ENCODE data around the gene CCDC121.
"Not testable (repeated sequence)": the region's sequence is repeated elsewhere in the genome, so short reads cannot be mapped to it uniquely, and the experiment has no call there.

The CCDC121 gene

GRCh38 chr2:27634291-27634690, 5.5 kb upstream of the CCDC121 start:
- DNase-seq: no peak

- DNase-seq: not testable (repeated sequence)
Observed at GRCh38 chr2:27630257-27630656, 1.4 kb upstream of the CCDC121 start.

GRCh38 chr2:27627963-27628766, 647 bp downstream of the CCDC121 start:
- DNase-seq: no peak

- DNase-seq: not testable (repeated sequence)
Observed at GRCh38 chr2:27626921-27627320, 1.9 kb downstream of the CCDC121 start.

- not testable (repeated sequence) for DNase-seq
Observed at GRCh38 chr2:27626323-27626722, 2.5 kb downstream of the CCDC121 start.

GRCh38 chr2:27624943-27625342, 3.9 kb downstream of the CCDC121 start:
- DNase-seq: no peak

GRCh38 chr2:27622921-27623384, 5.9 kb downstream of the CCDC121 start:
- DNase-seq: no peak

- DNase-seq: no peak
Observed at GRCh38 chr2:27621524-27621923, 7.3 kb downstream of the CCDC121 start.

GRCh38 chr2:27615316-27615715, 13.5 kb downstream of the CCDC121 start:
- DNase-seq: no peak

GRCh38 chr2:27613985-27614384, 14.8 kb downstream of the CCDC121 start:
- DNase-seq: no peak

- no peak for DNase-seq
Observed at GRCh38 chr2:27606611-27607010, 22.2 kb downstream of the CCDC121 start.

- no peak for DNase-seq
Observed at GRCh38 chr2:27596627-27597026, 32.2 kb downstream of the CCDC121 start.

GRCh38 chr2:27595412-27595811, 33.4 kb downstream of the CCDC121 start:
- not testable (repeated sequence) for DNase-seq

GRCh38 chr2:27594020-27594703, 34.6 kb downstream of the CCDC121 start:
- not testable (repeated sequence) for DNase-seq

- no peak for DNase-seq
Observed at GRCh38 chr2:27593240-27593639, 35.6 kb downstream of the CCDC121 start.

GRCh38 chr2:27591745-27592144, 37.1 kb downstream of the CCDC121 start:
- no peak for DNase-seq

GRCh38 chr2:27588308-27588707, 40.5 kb downstream of the CCDC121 start:
- DNase-seq: no peak

- no peak for DNase-seq
Observed at GRCh38 chr2:27587025-27587424, 41.8 kb downstream of the CCDC121 start.

GRCh38 chr2:27584597-27584996, 44.2 kb downstream of the CCDC121 start:
- no peak for DNase-seq

GRCh38 chr2:27583390-27583915, 45.4 kb downstream of the CCDC121 start:
- no peak for DNase-seq

GRCh38 chr2:27582695-27583389, 46.0 kb downstream of the CCDC121 start, which contains the start of gene ZNF512:
ZNF512 (plus strand) TSS chr2:27583042; CDS start chr2:27583113, 71 bp downstream.
- DNase-seq: peak; percentile 96

- no peak for DNase-seq
Observed at GRCh38 chr2:27582129-27582694, 46.6 kb downstream of the CCDC121 start.

Measured in DMS79 (cell line).